GM18508 (cell line): ENCODE data around the gene METRNL.
"Not testable (repeated sequence)": the region's sequence is repeated elsewhere in the genome, so short reads cannot be mapped to it uniquely, and the experiment has no call there.

Experiments used
- ATAC-seq: cut with Tn5 transposase; IDR thresholded peaks from one replicate; pipeline ENCODE4 v1.9.1; 2021; ENCODE audit warnings: moderate number of reproducible peaks; ENCODE audit not compliant: insufficient read depth, unreplicated experiment

The METRNL gene

DNA sequence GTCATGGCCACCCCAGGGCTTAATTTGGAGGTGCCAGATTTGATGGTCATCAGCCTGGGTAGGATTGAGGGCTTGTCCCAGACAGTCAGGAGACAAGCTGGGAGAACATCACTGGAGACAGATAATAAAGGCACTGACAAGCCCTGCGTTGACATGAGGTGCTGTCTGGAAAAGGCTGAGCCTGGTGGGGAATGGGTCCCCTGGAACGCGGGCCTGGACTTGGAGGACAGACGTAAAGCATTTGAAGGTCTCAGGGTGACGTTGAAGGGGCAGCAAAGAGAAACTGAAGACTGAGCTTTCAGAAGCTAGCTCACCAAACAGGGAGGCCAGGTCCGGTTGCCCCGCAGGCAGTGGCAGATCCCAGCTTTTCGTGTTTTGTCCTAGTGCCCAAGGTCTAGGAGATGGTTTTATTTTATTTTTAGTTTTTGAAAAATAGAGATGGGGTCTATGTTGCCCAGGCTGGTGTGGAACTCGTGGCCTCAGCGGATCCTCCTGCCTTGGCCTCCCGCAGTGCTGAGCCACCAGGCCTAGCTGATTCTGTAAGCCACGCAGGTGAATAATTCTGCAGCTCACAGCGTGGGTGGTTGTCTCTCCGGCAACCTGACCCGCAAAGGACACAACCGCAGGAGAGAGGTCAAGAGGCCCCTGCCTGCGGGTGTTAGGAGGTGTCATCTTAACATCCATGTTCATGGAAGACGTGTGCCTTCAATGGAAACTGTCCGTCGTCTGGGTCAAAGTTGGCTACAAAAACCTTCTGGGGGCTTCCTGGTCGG is 37.6 kb downstream of the METRNL start:
- ATAC-seq: no peak

DNA sequence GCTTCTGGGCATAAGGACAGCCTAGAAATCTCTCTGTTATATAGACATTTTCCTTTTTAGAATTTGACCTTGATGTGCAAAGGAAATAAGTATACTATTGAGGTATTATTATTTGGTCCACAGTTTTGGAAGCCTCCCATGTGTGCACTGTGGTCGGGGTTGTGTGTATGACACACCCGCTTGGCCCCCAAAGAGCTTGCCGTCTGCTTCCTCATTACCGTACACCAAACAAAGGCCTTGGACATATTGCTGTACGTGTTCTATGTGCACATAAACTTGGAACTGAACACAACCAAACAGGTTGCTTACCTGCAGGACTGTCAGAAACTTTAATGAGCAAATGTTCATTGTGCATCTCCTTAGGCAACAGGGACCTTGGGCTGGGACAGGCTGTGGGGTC is 38.2 kb downstream of the METRNL start:
- no peak for ATAC-seq

DNA sequence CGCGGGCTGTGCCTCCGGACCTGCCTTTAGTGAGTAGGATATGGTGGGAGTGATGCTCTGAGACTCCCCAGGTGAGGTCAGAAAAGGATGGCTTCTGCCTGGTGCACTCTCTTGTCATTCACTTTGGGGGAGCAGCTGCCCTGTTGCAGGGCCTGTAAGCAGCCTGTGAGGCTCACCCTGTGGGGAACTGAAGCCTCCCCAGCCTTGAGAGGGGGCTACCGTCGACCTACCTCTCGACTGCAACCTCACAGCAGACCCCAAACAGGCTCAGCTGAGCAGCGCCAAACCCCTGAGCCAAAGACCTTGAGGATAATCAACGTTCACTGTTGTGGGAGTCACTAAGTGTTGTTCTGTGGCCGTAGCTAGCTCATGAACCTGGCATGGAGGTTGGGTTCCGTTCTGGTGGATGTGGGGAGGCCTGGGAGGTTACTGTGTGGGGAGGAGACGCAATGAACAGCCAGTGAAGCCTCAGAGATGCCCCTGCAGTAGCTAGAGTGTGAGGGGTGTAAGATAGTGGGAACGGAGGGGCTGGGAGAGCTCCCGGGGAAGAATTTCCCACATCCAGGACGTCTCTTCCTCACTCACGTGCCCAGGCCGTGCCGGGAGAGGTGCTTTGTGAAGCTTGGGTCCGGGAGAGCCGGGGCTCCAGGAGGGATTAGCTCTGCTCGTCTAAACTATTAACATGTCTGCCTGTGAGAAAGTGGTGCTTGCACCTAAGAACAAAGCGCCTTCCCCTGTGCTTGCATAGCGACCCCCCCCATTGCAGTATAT is 38.8 kb downstream of the METRNL start:
- ATAC-seq: no peak

GRCh38 chr17:83119987-83120864 is 40.8 kb downstream of the METRNL start:
- ATAC-seq: no peak

DNA sequence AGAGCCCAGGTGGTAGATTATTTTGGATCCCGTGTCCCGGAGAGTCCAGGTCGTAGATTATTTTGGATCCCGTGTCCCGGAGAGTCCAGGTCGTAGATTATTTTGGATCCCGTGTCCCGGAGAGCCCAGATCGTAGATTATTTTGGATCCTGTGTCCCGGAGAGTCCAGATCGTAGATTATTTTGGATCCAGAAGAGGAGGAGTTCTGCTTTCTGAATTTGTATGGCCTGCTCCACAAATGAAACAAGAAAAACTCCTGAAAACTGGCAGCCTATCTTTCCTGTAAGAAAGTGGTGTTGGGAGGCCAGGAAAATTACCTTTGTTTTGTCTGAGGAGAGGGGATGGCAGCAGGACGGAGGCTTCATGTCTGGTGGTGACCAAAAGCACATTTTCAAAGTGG is 42.1 kb downstream of the METRNL start:
- not testable (repeated sequence) for ATAC-seq

DNA sequence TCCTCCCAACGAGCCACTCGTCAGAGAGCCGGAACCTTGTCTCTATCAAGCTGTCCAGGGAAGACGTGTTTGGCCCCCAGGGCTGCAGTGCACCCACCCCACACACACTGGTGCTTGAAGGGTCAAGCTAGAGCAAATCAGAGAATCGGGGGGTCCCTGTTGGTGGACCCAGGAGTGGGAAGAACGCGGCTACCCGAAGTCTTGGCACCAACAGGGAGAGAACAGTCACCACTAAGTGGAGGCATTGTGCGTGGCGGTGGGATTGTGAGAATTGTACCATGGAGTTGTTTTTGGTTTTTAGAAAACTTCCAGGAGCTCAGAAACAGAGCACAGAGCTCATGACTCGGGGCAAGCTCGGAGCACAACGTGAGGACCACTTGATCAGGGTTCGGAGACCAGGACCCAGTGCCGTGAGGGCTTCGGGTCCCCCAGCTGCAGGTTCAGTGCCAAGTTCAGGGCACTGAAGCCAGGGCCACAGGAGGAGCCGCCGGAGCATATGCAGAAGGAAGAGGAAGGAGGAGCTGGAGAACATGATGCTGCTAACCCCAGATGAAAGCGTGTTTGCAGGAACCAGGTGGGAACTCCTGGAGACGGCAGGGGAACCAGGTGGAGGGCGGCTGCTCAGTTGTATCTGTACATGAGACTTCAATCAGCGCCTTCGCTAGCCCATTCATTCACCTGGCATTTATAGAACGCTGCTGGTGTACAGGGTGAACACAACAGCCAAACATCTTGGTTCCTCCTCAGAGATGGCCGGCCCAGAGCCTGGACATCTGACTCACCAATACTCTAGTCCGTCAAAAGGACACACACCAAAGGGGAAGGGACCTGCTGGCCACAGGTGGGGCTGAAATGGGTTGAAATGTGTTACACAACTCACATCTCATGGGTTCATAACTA is 42.8 kb downstream of the METRNL start:
- ATAC-seq: no peak

DNA sequence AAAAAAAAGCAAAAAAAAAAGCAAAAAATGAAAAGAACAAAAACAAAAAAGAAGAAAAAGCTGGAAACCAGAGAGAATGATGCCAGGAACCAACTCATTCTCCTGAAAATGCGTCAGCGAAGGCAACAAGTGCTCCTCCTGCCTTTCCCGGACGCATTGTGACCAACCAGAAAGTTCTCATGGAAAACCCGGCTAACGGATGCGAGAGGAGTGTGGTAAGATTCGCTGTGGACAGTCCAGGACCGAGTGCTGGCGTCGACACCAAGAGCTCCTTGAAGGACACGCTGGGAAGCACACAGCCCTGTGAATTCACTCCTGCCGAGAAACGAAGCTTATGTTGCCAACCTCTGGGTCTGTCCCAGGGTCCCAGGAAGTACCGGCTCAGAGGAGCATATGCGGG is 43.4 kb downstream of the METRNL start:
- ATAC-seq: no peak

- ATAC-seq: no peak
Observed at GRCh38 chr17:83123896-83124801, 44.7 kb downstream of the METRNL start.

- ATAC-seq: no peak
Observed at GRCh38 chr17:83124871-83125514, 45.6 kb downstream of the METRNL start.

DNA sequence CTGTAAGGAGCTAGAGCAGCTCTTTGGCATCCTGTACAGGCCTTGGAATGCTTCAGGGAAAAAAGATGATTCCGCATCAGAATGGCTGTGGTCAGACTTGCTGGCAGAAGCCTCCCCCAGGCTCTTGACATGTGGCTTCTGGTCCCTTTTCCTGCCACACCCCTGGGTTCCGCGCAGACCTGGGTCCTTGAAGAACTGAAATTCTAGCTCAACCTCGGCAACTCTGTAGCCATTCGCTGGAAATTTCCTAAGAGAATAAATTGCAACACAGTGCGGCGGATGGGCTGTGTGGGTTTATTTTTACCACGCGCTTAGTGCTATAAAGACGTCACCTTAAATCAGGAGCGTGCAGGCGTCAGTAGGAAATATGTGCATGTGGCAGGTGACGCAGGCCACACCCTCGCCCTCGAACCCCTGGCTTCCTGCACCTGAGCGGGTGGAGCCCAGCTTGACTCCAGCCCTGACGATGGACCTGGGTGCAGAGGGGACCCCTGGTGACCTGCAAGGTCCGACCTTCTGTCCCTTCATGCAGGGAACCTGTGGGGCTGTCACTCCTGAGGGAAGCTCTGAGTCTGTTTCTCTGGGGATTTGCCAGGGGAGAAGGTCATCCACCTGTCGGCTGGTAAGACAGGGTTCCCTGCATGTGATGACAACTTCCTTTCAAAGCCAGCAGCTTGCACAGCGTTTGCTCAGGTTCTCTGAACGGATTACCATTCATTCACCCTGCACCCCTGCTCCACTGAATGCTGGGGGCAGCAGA is 46.3 kb downstream of the METRNL start:
- no peak for ATAC-seq

- no peak for ATAC-seq
Observed at GRCh38 chr17:83126275-83126811, 46.9 kb downstream of the METRNL start.

DNA sequence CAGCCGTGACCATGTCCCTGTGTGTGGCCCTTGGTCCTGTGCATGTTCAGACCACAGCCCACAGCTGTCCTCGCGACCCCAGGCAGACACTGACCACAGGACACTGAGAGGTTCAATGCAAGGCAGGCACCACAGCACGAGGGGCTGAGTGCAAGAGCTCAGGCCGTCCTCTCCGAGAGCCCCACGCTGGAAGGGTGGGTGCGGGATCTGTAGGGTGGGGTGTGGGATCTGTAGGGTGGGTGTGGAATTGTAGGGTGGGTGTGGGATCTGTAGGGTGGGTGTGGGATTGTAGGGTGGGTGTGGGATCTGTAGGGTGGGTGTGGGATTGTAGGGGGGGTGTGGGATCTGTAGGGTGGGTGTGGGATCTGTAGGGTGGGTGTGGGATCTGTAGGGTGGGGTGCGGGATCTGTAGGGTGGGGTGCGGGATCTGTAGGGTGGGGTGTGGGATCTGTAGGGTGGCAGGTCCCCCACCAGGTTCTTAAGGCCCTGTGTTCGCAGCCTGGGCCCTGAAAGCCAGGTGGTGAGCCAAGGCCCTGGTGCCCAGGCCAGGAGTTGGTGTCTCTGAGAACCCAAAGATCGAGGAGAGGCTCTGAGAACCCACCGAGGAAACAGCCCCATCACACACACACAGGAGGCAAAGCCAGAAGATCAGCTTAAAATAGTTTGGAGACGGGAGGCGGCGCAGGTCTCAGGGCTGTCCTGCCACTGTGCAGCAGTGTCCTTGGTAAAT is 48.2 kb downstream of the METRNL start:
- no peak for ATAC-seq

DNA sequence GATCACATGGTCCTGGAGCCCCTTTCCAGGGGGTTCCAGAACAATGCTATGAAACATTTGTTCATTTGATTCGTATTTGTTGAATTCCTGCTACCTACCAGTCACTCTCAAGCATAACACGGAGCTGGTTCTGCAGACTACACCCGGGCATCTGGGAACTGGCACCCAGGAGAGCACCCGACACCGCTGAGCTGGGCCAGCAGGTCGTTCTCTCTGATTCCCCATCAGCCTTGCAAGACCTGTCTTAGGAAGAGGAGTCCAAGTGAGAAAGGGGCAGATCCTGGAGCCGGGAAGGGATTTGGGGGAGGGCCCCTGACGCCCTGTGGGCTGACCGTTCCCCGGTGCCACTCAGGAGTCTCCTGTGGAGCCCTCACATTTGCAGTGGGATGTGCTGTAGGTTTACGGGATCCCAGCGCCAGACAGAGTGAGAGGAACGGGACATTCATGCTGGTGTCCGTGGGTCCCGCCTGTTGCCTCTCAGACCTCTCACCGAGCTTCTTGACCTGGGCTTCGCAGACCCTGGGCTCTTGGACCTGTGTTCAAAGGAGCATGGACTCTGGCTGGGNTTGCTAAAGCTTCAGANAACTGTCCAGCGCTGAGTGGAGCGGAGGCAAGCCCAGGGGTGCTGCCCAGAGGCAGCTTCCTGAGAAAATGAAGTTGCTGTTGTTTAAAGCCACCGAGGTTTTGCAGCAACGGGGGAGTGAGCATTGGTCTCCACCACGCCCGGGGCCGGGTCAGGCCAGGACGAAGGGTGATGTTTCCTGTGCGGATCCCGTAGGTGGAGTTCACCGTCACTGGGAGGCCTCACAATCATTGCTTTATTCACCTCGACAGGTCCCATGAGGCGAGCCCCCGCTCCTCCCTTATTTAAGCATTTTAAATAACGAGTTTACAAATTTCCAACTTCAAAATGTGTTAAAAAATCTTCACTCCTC is 49.2 kb downstream of the METRNL start:
- no peak for ATAC-seq

GRCh38 chr17:83129676-83130075 is 50.3 kb downstream of the METRNL start:
- ATAC-seq: no peak

DNA sequence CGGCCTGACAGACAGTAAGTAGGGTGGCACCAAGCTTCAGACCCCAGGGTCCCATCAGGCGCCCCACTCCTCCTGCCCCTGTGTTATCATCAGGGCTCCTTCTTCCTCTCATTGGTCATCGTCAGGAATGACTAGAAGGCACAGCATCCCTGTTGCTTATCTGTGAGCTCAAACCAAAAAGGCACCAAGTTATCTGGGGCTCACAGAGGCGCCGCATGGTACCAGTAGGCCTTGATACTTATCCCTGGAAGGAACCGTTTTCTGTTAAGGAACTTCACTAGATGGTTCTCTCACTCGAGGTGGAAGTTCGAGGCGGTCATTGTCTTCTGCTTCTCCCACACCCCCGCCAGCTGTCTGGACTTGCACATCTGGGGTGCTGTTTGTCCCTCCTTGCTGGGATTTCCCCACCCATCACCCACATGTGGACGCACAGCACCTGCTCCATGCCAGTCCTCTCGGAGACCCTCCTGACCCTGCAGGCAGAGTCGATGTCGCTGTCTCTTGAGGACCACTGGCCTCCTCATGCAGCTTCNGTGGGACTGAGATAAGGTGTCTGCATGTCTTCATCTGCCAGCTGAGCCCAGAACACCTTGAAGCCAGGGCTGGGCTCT is 52.1 kb downstream of the METRNL start:
- ATAC-seq: no peak
